Mammary epithelial cell (primary cell): ENCODE measurements around the gene ADNP2.

Source experiments
- EZH2 ChIP-seq: IDR thresholded peaks from 2 replicates; pipeline ENCODE4 v1.6.1; 2012; ENCODE audit warnings: low read length, inconsistent platforms, borderline replicate concordance
- TF ChIP-seq, protein P1 (sequence below), 2 donors: IDR thresholded peaks in 1 of 2; conservative IDR thresholded peaks in 1 of 2; 2 replicates each; pipeline ENCODE4 v1.5.1; 2011 to 2012; ENCODE audit warnings: inconsistent platforms in 2 of 2, low read length in 2 of 2, mild to moderate bottlenecking in 2 of 2, control low read depth in 1 of 2, low read depth in 1 of 2; ENCODE audit not compliant: insufficient read depth in 1 of 2; ENCODE audit errors: extremely low read depth in 1 of 2

DNA sequence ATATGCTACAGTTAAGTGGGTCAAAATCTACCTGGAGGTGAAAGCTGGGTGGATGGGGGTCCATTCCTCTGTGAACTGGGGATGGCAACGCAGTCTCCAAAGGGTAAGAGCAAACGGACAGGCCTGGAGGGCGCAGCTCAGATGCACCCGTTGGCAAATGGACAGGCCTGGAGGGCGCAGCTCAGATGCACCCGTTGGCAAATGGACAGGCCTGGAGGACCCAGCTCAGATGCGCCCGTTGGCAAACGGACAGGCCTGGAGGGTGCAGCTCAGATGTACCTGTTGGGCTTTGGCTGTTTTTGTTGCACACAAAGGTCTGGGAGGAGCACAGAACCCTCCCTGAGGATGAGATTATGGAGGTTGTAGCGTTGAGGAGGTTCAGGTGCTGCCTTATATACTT is 41.2 kb upstream of the ADNP2 start:
- TF ChIP-seq, protein P1, sequence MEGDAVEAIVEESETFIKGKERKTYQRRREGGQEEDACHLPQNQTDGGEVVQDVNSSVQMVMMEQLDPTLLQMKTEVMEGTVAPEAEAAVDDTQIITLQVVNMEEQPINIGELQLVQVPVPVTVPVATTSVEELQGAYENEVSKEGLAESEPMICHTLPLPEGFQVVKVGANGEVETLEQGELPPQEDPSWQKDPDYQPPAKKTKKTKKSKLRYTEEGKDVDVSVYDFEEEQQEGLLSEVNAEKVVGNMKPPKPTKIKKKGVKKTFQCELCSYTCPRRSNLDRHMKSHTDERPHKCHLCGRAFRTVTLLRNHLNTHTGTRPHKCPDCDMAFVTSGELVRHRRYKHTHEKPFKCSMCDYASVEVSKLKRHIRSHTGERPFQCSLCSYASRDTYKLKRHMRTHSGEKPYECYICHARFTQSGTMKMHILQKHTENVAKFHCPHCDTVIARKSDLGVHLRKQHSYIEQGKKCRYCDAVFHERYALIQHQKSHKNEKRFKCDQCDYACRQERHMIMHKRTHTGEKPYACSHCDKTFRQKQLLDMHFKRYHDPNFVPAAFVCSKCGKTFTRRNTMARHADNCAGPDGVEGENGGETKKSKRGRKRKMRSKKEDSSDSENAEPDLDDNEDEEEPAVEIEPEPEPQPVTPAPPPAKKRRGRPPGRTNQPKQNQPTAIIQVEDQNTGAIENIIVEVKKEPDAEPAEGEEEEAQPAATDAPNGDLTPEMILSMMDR (conservative IDR thresholded peaks at IDR 0.05 in 1 of 2, IDR thresholded peaks at IDR 0.05 in 1 of 2; ENCODE audit: extremely low read depth in 1 of 2, insufficient read depth in 1 of 2, low read depth in 1 of 2, low read length in 2 of 2) = no peak
- no peak for TF ChIP-seq EZH2
